GM12874 (cell line): ENCODE results near the gene LRMDA.

Experiments used
- TF ChIP-seq, protein P1 (sequence below): IDR thresholded peaks from 2 replicates; pipeline ENCODE4 v1.5.1; 2011; ENCODE audit warnings: low read depth, mild to moderate bottlenecking, control low read depth, low read length, moderate library complexity; ENCODE audit not compliant: insufficient read depth

The LRMDA gene

DNA sequence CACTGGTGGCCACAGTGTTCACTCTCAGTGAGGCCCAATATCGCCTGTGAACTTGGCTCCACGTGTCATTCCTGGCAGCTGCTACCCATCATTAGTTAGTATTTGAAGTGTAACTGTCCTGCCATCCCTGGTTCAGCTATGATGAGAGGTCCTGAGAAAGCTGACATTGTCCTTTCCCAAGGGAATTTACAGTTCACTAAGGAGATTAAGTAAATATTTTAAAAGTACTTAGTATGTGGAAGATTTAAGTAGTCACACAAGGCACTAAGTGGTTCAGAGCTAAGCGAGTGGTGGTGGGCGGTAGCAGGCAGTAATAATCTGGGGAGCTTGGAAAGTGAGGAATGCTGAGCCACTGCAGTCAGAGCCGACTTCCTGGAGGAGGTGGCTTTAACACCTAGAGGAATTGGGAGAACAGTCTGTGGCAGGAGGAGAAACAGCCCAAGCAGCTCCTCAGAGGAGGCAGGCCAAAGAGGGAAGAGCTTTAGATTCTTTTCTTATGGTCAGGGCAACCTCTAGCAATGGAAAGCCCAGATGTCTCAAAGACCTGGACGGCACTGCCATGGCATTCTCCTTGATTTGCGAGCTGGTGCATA is 519.7 kb downstream of the LRMDA start:
- TF ChIP-seq, protein P1, sequence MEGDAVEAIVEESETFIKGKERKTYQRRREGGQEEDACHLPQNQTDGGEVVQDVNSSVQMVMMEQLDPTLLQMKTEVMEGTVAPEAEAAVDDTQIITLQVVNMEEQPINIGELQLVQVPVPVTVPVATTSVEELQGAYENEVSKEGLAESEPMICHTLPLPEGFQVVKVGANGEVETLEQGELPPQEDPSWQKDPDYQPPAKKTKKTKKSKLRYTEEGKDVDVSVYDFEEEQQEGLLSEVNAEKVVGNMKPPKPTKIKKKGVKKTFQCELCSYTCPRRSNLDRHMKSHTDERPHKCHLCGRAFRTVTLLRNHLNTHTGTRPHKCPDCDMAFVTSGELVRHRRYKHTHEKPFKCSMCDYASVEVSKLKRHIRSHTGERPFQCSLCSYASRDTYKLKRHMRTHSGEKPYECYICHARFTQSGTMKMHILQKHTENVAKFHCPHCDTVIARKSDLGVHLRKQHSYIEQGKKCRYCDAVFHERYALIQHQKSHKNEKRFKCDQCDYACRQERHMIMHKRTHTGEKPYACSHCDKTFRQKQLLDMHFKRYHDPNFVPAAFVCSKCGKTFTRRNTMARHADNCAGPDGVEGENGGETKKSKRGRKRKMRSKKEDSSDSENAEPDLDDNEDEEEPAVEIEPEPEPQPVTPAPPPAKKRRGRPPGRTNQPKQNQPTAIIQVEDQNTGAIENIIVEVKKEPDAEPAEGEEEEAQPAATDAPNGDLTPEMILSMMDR: no peak

DNA sequence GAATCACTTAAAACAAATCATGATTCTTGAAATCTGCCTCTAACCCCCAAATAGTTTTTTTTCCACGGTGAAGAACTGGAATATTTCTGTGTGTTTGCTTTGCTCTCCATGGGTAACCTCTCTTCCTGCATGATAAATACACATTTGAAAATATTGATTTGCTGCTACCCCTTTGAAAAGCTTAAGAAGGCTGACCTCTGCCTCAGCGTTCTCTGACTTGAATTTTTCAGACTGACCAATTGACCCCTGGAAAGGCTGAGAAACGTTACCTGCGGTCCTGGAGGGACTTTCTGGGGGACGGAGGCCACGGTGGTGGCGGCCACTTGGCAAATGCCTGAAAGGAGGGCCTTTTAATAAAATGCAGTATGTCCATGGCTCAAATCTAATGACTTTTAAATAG is 520.2 kb downstream of the LRMDA start:
- TF ChIP-seq, protein P1: no peak

DNA sequence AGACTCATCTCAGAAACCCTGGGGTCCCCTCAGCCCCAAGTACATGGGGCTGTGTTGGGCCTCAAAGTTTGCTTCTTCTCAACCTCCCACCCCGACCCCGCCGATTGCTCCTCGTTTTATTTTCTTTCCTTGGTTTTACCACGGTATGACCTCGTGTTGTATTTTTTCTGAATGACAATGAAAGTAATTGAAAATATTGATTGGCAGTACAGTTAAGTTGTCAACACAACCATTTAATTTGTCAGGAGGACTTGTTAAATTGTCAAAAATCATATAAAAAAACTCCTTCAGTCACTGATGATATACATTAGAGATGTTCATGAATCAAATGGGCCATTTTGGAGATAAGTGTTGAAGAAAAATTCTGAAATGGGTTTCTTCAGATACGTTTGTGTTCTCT is 520.7 kb downstream of the LRMDA start:
- TF ChIP-seq, protein P1: no peak

DNA sequence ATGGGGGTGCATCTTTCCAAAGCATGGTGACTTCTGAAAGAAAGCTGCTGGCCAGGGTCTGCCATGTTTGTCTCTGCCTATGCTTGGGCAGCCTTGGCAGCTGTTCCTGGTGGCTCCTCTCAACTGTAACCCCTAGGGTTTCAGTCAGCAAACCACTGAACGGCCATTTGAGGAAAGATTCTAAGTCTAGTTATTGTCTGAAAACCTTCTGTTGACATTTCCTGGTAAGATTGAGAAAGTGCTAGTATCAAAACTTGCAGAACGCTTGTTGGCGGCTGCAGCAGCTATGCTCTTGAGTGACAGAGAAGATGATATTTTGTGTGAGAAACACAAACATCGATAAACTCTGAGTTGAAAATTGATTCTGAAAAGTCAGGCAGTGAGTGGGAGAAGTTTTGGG is 523.1 kb downstream of the LRMDA start:
- TF ChIP-seq, protein P1: no peak

DNA sequence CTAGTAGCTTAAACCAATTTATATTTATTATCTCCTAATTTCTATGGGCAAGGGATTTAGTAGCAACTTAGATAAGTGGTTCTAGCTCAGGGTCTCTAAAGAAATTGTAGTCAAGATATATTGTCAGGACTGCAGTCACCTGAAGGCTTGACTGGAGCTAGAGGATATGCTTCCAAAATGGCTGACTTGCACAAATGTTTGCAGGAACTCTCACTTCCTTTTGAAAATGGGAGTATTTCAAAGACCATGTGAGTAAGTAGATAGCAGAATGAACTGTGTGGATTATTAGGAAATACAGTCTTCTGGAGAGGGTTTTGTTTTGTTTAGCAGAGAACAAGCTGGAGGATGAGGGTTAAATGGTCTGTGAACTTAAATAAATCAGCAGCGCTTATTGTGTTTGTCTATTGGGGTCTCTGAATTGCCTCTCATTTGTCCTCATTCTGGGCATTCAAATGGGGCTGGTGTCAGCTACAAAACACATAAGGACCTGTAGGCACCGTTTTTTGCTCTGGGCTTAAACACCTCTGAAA is 524.6 kb downstream of the LRMDA start:
- TF ChIP-seq, protein P1: no peak

DNA sequence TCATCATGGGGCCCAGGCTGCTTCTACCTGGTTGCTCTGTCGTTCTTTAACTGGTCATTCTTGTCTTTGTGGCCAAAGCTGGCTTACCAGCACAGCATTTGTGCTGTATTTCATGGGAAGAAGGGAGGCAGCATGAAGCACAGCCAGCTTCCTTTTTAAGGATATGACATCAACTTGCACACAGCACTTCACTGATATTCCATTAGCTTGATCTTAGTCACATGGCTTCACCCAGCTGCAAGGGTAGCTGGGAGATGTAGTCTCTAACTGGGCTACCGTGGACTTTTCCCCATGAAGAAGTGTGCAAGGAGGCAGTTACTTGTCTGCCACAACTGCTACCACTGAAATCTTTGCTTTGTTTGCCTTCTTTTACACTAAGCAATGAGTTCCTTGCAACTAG is 525.2 kb downstream of the LRMDA start:
- TF ChIP-seq, protein P1: no peak

DNA sequence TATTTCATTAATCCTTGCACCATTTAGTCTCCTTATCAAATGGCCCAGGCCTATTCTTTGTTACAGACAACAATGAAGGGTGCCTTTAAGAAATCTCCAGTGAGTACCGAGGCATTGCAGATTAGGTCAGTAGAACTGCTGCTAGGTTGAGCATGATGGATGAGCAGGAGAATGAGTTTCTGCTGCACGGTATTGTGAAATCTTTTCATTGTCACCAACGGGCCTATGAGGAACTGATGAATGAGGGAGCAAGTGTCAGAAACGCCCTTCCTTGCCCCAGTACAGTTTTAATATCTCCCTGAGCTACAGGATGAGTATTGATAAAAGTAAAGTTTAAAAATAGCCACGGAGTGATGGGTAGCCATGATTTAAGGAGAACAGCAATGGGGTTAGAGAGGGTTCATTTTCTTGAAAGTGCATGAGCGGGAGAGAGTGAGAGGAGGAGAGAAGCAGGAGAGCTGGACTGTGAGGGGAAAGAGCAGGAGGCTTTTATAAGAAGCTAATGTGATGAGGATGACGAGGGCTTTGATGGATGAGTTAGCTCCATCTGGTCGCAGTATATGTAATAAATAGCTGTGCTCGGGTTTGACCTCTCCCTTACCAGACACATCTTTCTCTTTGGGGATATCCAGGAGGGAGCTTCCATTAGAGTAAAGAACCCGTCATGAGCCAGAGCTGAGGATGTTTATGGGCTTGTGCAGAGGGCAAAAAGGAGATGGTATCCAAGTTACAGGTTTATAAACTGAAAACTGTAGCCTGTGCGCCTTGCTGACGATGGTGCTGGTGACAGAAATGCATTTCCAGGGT is 526.1 kb downstream of the LRMDA start:
- TF ChIP-seq, protein P1: no peak
